ENCODE results near the gene CTIF. TPM values are rescaled to one million over a fixed set of nuclear protein-coding genes. Genes with fewer than 3 reads are reported as not detected.

The CTIF gene
- total RNA-seq, 3 donors from 2014 or later: 13.2 to 50.3 (median 19.6) TPM

DNA sequence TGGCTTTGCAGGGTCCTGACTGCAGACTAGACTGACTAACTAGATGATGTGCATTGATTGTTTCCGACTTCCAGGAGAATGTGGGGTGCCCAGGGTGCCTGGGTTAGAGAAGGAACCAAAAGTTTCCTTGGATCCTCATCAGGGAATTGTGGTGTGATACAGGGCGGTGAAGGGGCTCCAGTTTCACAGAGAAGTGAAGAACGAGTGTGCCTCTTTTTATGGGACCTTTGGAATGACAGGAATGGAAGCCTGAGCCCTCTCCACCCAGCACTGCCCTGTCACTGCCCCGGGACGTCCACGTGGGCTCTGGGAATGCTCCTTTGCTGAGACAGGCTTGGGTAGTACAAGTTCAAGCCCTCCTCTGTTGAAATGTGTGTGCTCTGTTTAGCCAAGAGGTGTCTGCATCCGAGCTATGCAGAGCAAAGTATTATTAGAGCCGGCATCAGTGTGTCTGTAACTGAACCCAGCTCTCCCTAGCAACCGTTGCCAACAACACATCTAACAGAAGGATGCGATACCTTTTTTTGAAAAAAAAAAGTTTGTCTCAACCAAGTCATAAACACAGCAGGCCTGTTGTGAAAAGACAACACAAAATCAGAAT, 228.4 kb downstream of the CTIF start:
- ATAC-seq: peak; percentile 45
- TF ChIP-seq CTCF (IDR thresholded peaks at IDR 0.05): no peak
- intact Hi-C loops (cut with DNase I, micrococcal nuclease): no loop called here
- Histone ChIP-seq H3K36me3 (ENCODE audit: low read depth) (no peaks in the 10 kb centered on the region), H3K9me3 (no peaks in the 10 kb centered on the region), H3K4me1 (ENCODE audit: low read depth) (peaks cover 2% of the 10 kb centered on the region), H3K4me3 (no peak overlapping the region)
- no peak for DNase-seq

DNA sequence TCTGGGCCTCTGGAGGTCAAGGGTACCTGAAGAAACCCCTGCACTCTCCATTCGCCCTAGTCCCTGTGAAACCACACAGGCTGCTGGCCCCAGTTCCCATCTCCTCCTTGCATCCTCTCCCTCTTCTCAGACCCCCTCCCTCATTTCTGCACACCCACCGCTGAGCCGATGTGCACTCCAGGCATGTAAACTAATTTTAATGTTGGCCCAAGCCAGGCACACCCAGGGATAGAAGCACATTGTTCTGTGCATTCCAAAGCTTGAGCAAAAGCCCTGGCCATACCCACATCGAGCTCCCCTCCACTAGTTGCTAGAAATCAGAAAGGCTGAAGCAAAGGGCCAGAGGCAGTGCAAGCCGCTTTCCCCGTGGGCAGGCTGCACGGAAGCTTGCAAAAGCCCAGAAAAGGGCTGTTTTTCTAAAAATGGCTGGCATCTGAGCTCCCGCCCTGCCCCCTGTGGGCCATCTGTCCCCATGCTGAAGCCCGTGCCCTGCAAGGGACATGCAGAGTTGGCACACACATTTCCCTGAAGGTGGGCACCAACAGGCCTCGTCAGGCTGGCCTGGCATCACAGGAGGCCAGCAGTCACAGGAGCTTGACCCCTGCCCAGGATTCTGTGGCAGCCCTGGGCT, 230.3 kb downstream of the CTIF start:
- H3K9me3 ChIP-seq: no peaks in the 10 kb centered on the region
- intact Hi-C loops (cut with DNase I, micrococcal nuclease): no loop called here
- no peaks in the 10 kb centered on the region for H3K36me3 ChIP-seq (ENCODE audit: low read depth)
- no peaks in the 10 kb centered on the region for H3K4me1 ChIP-seq (ENCODE audit: low read depth)
- peak in 1 of 3 donors; percentile 14 for DNase-seq
- no peak overlapping the region for H3K4me3 ChIP-seq
- no peak for TF ChIP-seq CTCF (IDR thresholded peaks at IDR 0.05)
- ATAC-seq: no peak

DNA sequence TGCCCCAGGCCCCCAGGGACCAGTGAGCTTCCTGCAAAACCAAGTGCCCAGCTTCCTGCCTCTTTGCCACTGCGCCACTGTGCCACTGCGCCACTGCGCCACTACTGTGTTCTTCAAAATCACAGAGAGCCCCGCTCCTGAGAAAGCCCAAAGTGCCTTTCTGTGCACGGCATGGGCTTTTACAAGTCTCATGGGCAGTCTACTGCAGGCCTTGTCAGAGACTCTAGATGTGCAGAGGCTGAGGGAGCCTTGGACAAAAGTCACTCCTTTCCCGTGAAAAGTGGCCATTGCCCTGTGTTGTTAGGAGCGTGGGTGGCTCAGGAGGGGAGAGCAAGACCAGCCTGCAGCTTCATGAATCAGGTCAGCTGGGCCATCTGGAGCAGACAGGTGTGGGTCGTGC, 231.4 kb downstream of the CTIF start:
- ATAC-seq: no peak
- Histone ChIP-seq H3K9me3 (no peaks in the 10 kb centered on the region), H3K36me3 (ENCODE audit: low read depth) (no peaks in the 10 kb centered on the region), H3K4me3 (no peak overlapping the region), H3K4me1 (ENCODE audit: low read depth) (no peaks in the 10 kb centered on the region)
- peak in 1 of 3 donors; percentile 27 for DNase-seq
- no peak for TF ChIP-seq CTCF (IDR thresholded peaks at IDR 0.05)
- intact Hi-C loops (cut with DNase I, micrococcal nuclease): loop anchor here in 1 of 2 donors (10.0 kb wide), 1 partner anchor 275 kb away; no protein-coding TSS in a partner anchor

- H3K4me3 ChIP-seq: no peak overlapping the region
- DNase-seq (peak in 1 of 3 donors; percentile 41), ATAC-seq (no peak)
- no peaks in the 10 kb centered on the region for H3K9me3 ChIP-seq
- TF ChIP-seq CTCF (IDR thresholded peaks at IDR 0.05): no peak
- H3K36me3 ChIP-seq (ENCODE audit: low read depth): no peaks in the 10 kb centered on the region
- peaks cover under 1% of the 10 kb centered on the region for H3K4me1 ChIP-seq (ENCODE audit: low read depth)
- intact Hi-C loops (cut with DNase I, micrococcal nuclease): loop anchor here in 1 of 2 donors (10.0 kb wide), 1 partner anchor 273 kb away; no protein-coding TSS in a partner anchor
These were observed 233.0 kb downstream of the CTIF start for GRCh38 chr18:48771641-48772375.

- no peaks in the 10 kb centered on the region for H3K9me3 ChIP-seq
- H3K4me1 ChIP-seq (ENCODE audit: low read depth): peaks cover 7% of the 10 kb centered on the region
- H3K4me3 ChIP-seq: no peak overlapping the region
- intact Hi-C loops (cut with DNase I, micrococcal nuclease): loop anchor here in 1 of 2 donors (10.0 kb wide), 1 partner anchor 272 kb away; no protein-coding TSS in a partner anchor
- no peak for DNase-seq
- no peak for TF ChIP-seq CTCF (IDR thresholded peaks at IDR 0.05)
- ATAC-seq: no peak
- H3K36me3 ChIP-seq (ENCODE audit: low read depth): no peaks in the 10 kb centered on the region
These were observed 233.6 kb downstream of the CTIF start for GRCh38 chr18:48772457-48772856.

All from mucosa of descending colon (tissue), 3 donors.